ENCODE data around the gene ADAM12. TPM values are rescaled to one million over a fixed set of nuclear protein-coding genes. Genes with fewer than 3 reads are reported as not detected.
"Not testable (repeated sequence)": the region's sequence is repeated elsewhere in the genome, so short reads cannot be mapped to it uniquely, and the experiment has no call there.

ADAM12 gene
- total and polyA plus RNA-seq, 4 donors, result 0.03 to 0.33 (median 0.19) TPM

- TF ChIP-seq GABPA (IDR thresholded peaks at IDR 0.05 in 1 of 2, conservative IDR thresholded peaks at IDR 0.05 in 1 of 2) (no peak), ZBTB33 (IDR thresholded peaks at IDR 0.05) (no peak), TAF1 (conservative IDR thresholded peaks at IDR 0.05) (no peak), HNF4A (conservative IDR thresholded peaks at IDR 0.05) (no peak), RAD21 (IDR thresholded peaks at IDR 0.05) (no peak), SP1 (IDR thresholded peaks at IDR 0.05) (no peak), YY1 (IDR thresholded peaks at IDR 0.05) (no peak), FOXA2 (IDR thresholded peaks at IDR 0.05) (no peak), RXRA (IDR thresholded peaks at IDR 0.05) (no peak)
- H3K9me3 ChIP-seq (ENCODE audit: control insufficient read depth in 4 of 4, low read length in 3 of 4), result peaks cover 0 to 3% (median 0%) of the 10 kb centered on the region in 4 donors
- H3K27ac ChIP-seq (ENCODE audit: low read depth in 1 of 2, low read length in 2 of 2), result no peak overlapping the region
- no peak overlapping the region for H3K9ac ChIP-seq (ENCODE audit: low read depth in 1 of 2, low read length in 2 of 2)
- no peak for DNase-seq (ENCODE audit: low spot score)
- H3K36me3 ChIP-seq (ENCODE audit: control insufficient read depth in 4 of 4, insufficient read depth in 3 of 4, low read depth in 1 of 4, low read length in 3 of 4), result no peaks in the 10 kb centered on the region
- H3K4me3 ChIP-seq (ENCODE audit: low read depth in 1 of 3, low read length in 3 of 3), result no peak overlapping the region
- no peaks in the 10 kb centered on the region for H3K27me3 ChIP-seq (ENCODE audit: control insufficient read depth in 4 of 4, insufficient read depth in 4 of 4, low read length in 3 of 4)
- no peaks in the 10 kb centered on the region for H3K4me1 ChIP-seq (ENCODE audit: control insufficient read depth in 4 of 4, insufficient read depth in 4 of 4, low read length in 3 of 4)
- WGBS, result 52% methylated on average over 5 of the region's 5 CpGs
Observed at GRCh38 chr10:126250045-126250444, 138.2 kb downstream of the ADAM12 start.

- no peak for TF ChIP-seq REST (IDR thresholded peaks at IDR 0.05)
- no peak for TF ChIP-seq EGR1 (IDR thresholded peaks at IDR 0.05; ENCODE audit: low read depth in 2 of 2)
- TF ChIP-seq CTCF (IDR thresholded peaks at IDR 0.05; ENCODE audit: low read depth, low read length, missing input control), result no peak
- no peak for TF ChIP-seq YY1 (IDR thresholded peaks at IDR 0.05)
- TF ChIP-seq ZBTB33 (IDR thresholded peaks at IDR 0.05), result no peak
- TF ChIP-seq HNF4A (conservative IDR thresholded peaks at IDR 0.05), result no peak
- no peak for TF ChIP-seq JUND (IDR thresholded peaks at IDR 0.05)
- TF ChIP-seq SP1 (IDR thresholded peaks at IDR 0.05), result no peak
- no peak for TF ChIP-seq RAD21 (IDR thresholded peaks at IDR 0.05)
- TF ChIP-seq GABPA (IDR thresholded peaks at IDR 0.05 in 1 of 2, conservative IDR thresholded peaks at IDR 0.05 in 1 of 2), result no peak
- no peak for TF ChIP-seq TAF1 (conservative IDR thresholded peaks at IDR 0.05)
- no peak for TF ChIP-seq NR2F2 (IDR thresholded peaks at IDR 0.05)
- TF ChIP-seq RXRA (IDR thresholded peaks at IDR 0.05), result no peak
- TF ChIP-seq HNF4G (IDR thresholded peaks at IDR 0.05), result no peak
- no peak for TF ChIP-seq ATF3 (IDR thresholded peaks at IDR 0.05)
- H3K9ac ChIP-seq (ENCODE audit: low read depth in 1 of 2, low read length in 2 of 2), result no peak overlapping the region
- H3K4me3 ChIP-seq (ENCODE audit: low read depth in 1 of 3, low read length in 3 of 3), result no peak overlapping the region
- peaks cover 0 to 3% (median 0%) of the 10 kb centered on the region in 4 donors for H3K9me3 ChIP-seq (ENCODE audit: control insufficient read depth in 4 of 4, low read length in 3 of 4)
- no peak for DNase-seq (ENCODE audit: low spot score)
- WGBS, result 77% methylated on average over 11 of the region's 11 CpGs
- H3K4me1 ChIP-seq (ENCODE audit: control insufficient read depth in 4 of 4, insufficient read depth in 4 of 4, low read length in 3 of 4), result no peaks in the 10 kb centered on the region
- H3K27ac ChIP-seq (ENCODE audit: low read depth in 1 of 2, low read length in 2 of 2), result no peak overlapping the region
- H3K27me3 ChIP-seq (ENCODE audit: control insufficient read depth in 4 of 4, insufficient read depth in 4 of 4, low read length in 3 of 4), result no peaks in the 10 kb centered on the region
- H3K36me3 ChIP-seq (ENCODE audit: control insufficient read depth in 4 of 4, insufficient read depth in 3 of 4, low read depth in 1 of 4, low read length in 3 of 4), result no peaks in the 10 kb centered on the region
Observed at GRCh38 chr10:126247446-126247975, 140.8 kb downstream of the ADAM12 start.

- H3K27ac ChIP-seq (ENCODE audit: low read depth in 1 of 2, low read length in 2 of 2); DNase-seq (ENCODE audit: low spot score); H3K27me3 ChIP-seq (ENCODE audit: control insufficient read depth in 4 of 4, insufficient read depth in 4 of 4, low read length in 3 of 4); H3K9me3 ChIP-seq (ENCODE audit: control insufficient read depth in 4 of 4, low read length in 3 of 4); H3K4me3 ChIP-seq (ENCODE audit: low read depth in 1 of 3, low read length in 3 of 3); H3K9ac ChIP-seq (ENCODE audit: low read depth in 1 of 2, low read length in 2 of 2); H3K36me3 ChIP-seq (ENCODE audit: control insufficient read depth in 4 of 4, insufficient read depth in 3 of 4, low read depth in 1 of 4, low read length in 3 of 4); H3K4me1 ChIP-seq (ENCODE audit: control insufficient read depth in 4 of 4, insufficient read depth in 4 of 4, low read length in 3 of 4): not testable (repeated sequence)
- 88% methylated on average over 1 of the region's 1 CpG for WGBS
Observed at GRCh38 chr10:126246396-126246795, 141.9 kb downstream of the ADAM12 start.

Data from liver (tissue), 9 donors.